HL-60 (cell line): ENCODE measurements around the gene PCDH15.

Experiments used
- CTCF ChIP-seq: IDR thresholded peaks from one replicate; pipeline ENCODE4 v1.5.1; 2011; ENCODE audit warnings: low read length, control low read depth, inconsistent platforms; ENCODE audit not compliant: insufficient read depth
- GABPA ChIP-seq: IDR thresholded peaks from 2 replicates; pipeline ENCODE4 v1.6.1; 2012; ENCODE audit warnings: low read depth
- POLR2AphosphoS5 ChIP-seq: IDR thresholded peaks from 2 replicates; pipeline ENCODE4 v1.6.1; 2012; ENCODE audit warnings: low read depth
- SPI1 ChIP-seq: IDR thresholded peaks from 2 replicates; pipeline ENCODE4 v1.6.1; 2012; ENCODE audit warnings: low read depth, mild to moderate bottlenecking, borderline replicate concordance

- TF ChIP-seq CTCF, result no peak
- no peak for TF ChIP-seq POLR2AphosphoS5
- no peak for TF ChIP-seq GABPA
- TF ChIP-seq SPI1, result no peak
These were observed 669.2 kb downstream of the PCDH15 start for GRCh38 chr10:54131833-54132232.
